Posterior cingulate gyrus (tissue), 11 donors: ENCODE results near the gene POM121L2.

Source experiments
- DNase-seq, 10 donors: peaks; one replicate each; pipeline versions ENCODE4 v3.0.0 to v3.0.0-alpha.2; 2020 to 2021; ENCODE audit warnings: mixed read lengths in 3 of 10
- intact Hi-C: fragments of 100-400 bp; cut with DNase I; formaldehyde crosslinking; loops from one replicate; pipeline ENCODE4 v1.15.1; 2023

The POM121L2 gene

DNA sequence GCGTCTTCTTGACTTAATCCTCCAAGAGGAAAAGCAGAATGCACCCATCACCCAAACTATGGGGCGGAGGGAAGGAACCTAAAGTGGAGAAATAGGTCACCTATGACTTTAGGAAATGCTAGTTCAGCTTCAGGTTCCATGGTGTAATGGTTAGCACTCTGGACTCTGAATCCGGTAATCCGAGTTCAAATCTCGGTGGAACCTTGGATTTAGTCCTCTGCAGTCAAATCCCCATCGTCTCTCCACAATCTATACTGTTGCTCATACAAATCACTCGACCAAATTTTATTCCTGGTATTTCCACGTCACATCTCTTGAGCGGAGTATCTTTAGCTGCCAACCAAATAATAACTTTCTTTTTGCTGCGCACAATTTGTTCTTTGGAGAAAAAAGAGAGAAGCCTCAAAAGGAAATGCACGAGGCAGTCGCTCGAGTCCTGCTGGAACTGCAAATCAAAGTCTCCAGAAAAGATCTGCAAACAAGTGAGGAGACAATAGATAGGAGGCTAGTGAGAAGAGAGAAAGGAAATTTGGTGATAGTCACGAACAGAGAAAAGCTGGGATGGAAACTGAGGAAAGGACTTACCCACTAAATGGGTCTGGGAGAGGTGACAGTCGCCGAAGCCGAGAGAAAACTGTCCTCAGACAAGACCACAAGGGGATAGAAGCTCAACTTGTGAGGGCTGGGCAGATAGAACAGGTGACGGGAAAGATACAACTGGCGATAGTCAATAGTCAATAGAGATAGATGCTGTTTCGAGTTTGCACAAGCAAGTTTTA lies 16.6 kb downstream of the POM121L2 start:
- DNase-seq, result no peak
- intact Hi-C loops, result no loop called here

- intact Hi-C loops, result no loop called here
- no peak for DNase-seq
Observed at GRCh38 chr6:27294409-27294808, 17.7 kb downstream of the POM121L2 start.

- DNase-seq, result no peak
Observed at GRCh38 chr6:27293436-27294098, 18.5 kb downstream of the POM121L2 start.

GRCh38 chr6:27290850-27291208 lies 21.2 kb downstream of the POM121L2 start:
- intact Hi-C loops, result no loop called here
- DNase-seq, result no peak

More at GRCh38 chr6:27293436-27294098, 18.5 kb downstream of the POM121L2 start:
- intact Hi-C loops, result no loop called here

DNA sequence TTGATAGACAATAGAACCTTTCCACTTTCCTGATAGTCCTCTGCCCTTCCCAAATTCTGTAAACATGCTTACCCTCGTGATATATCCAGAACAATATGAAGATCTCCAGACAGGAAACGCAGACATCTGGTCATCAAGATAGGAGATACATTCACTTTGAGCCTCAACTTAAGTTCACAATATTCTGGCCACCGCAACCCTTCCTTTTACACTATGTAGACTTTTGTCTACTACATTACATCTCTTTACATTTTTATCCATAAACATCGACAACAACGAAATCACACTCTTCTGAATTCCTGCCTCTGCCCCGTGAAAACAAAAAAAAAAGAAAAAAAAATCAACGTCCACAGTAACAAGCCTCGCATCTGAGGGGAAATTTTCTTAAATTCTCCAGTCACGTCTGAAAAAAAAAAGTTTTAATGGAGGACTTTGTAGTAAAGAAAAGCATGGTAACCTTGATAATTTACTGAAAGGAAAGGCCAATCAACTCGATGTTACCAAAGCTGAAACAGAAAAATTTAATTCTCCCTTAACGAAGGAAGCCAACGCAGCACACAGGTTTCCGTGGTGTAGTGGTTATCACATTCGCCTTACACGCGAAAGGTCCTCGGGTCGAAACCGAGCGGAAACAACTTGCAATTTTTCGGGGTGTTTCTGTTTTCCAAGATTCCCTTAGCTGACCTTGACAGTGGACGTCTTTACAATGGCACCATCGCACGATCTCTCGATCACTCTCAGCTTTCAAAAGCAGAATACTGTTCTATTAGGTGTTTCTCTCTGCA lies 21.8 kb downstream of the POM121L2 start:
- intact Hi-C loops, result no loop called here
- no peak for DNase-seq

GRCh38 chr6:27288136-27289044 lies 23.7 kb downstream of the POM121L2 start:
- intact Hi-C loops, result no loop called here
- DNase-seq, result no peak

- DNase-seq, result no peak
- intact Hi-C loops, result no loop called here
Observed at GRCh38 chr6:27287751-27288135, 24.3 kb downstream of the POM121L2 start.

DNA sequence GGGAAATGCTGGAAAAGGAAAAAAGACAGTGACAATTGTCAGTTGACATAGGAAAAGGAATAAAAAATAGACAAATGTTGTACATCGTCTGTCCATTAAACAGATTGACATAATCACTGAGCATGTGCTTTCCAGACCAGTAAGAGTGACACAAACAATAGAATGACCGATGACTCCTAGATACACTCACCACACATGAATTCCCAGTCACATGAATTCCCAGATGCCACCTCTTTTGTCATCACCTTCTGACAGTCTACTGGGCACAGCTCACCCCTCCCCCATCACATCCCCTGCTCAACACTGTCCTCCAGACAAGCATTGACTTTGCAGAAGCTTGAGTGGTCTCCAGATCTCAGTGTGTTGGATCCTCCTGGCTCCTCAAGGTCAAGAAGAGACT lies 25.9 kb downstream of the POM121L2 start:
- intact Hi-C loops, result no loop called here
- DNase-seq, result no peak

DNA sequence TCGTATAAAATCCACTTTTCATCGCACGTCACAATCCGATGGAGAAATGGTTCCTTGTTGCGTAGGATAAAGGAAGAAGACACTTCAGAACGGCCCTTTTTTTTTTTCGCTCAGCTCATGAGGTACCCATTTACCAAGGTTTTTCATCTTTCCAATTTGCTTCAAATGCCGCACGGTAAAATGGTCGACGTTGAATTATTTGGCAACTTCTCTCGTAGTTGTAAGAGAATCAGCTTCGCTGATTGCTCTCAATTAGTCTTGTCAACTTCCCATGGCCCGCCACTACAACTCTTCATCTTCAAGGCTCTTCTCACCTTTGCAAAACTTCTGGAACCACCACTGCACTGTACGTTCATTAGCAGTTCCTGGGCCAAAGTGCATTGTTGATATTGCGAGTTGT lies 28.8 kb downstream of the POM121L2 start:
- no peak for DNase-seq
- intact Hi-C loops, result no loop called here

GRCh38 chr6:27281569-27281968 lies 30.5 kb downstream of the POM121L2 start:
- no peak for DNase-seq
- intact Hi-C loops, result no loop called here

GRCh38 chr6:27281105-27281539 lies 31.0 kb downstream of the POM121L2 start:
- intact Hi-C loops, result no loop called here
- no peak for DNase-seq

- intact Hi-C loops, result no loop called here
- no peak for DNase-seq
Observed at GRCh38 chr6:27280540-27281000, 31.5 kb downstream of the POM121L2 start.

DNA sequence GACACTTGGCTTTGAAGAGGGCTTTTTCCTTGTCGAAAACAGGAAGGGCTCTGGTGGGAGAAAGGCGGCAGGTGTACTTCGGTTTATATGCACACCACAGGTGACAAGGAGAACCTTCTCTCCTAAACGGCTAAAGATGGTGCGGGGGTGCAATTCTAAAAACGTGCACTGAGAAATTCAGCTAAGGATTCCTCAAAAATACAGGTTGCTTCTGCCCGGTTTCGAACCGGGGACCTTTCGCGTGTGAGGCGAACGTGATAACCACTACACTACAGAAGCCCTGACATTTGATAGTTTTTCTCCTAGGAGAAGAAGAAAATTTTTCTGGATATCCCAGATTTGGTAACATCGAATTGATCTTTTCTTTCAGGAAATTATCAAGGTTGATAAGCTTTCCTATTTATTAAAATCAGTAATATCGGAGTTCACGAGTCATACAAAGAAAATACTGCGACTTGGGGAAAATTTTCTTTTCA lies 32.0 kb downstream of the POM121L2 start:
- intact Hi-C loops, result no loop called here
- no peak for DNase-seq

- intact Hi-C loops, result no loop called here
- DNase-seq, result no peak
Observed at GRCh38 chr6:27279513-27280063, 32.5 kb downstream of the POM121L2 start.

DNA sequence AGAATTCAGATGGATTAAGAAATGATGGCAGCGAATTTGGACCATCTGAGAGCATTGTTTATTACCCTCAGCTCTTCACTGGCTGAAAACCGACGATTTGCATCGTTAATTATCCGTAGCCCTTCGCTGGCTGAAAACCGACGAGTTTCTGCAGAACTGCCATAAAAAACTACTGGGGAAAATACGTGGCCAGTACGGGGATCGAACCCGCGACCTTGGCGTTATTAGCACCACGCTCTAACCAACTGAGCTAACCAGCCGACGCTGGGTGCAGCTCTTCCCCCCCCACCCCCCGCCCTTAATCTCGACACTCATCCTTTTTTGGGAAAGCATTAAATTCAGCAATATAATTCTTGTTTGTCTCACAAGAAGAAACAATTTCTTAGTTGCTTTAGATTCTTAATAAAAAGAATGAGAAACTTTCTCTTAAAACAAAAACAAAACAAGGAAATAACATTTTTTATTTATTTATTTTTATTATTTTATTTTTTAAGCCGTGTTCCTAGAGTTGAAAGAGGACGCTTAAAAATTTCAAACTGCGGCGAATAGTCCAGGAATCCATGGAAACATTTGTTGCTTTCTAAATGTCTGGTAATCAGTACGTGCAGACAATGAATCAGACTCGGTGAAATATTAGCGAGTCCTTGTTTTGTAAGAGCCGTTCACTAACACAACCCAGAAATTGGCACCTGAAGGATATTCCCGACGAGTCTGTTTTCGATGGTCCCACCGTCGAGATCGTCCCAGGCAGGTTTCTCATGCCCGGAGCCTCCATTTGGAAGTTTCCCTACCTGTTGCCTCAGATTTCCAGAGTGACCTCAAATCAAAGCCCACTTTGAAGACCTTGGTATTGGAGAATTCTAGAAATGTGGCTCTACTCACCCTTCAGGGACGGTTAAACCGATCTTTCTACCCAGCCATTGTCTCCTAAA lies 36.8 kb downstream of the POM121L2 start:
- no peak for DNase-seq
- intact Hi-C loops, result no loop called here

DNA sequence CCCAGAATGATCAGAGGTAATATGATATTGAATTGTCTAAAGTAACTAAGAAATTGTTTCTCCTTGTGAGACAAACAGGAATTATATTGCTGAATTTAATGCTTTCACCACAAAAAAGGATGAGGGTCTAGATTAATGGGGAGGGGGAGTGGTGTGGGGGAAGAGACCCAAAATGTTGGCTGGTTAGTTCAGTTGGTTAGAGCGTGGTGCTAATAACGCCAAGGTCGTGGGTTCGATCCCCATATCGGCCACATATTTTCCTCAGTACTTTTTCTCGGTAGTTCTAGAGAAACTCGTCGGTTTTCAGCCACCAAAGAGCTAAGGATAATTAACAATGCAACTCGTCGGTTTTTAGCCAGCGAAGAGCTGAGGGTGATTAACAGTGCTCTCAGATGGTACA lies 38.3 kb downstream of the POM121L2 start:
- no peak for DNase-seq
- intact Hi-C loops, result no loop called here

GRCh38 chr6:27268803-27269202 lies 43.3 kb downstream of the POM121L2 start:
- intact Hi-C loops, result no loop called here
- DNase-seq, result no peak

- intact Hi-C loops, result no loop called here
- DNase-seq, result no peak
Observed at GRCh38 chr6:27267857-27268434, 44.1 kb downstream of the POM121L2 start.
